Measurements from ENCODE around the gene EOGT.

DNA sequence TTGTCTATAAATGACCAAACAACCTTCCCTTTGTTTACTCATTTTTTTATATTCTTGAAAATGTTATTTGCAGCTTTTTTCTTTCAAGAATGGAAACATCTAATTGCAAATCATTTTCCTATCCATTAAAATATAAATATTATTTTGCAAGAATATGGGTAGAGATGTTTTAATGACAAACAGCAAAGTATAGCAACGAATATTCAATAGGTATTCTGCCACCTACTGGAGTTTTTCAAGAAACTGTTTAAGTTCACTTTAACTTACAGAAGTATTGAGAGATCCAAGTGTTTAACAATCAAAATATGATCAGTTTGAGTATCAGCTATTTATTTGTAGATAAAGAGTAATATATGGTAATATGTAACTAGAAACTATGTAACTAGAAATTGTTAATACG, 6.9 kb upstream of the EOGT start:
- TF ChIP-seq, protein P1, sequence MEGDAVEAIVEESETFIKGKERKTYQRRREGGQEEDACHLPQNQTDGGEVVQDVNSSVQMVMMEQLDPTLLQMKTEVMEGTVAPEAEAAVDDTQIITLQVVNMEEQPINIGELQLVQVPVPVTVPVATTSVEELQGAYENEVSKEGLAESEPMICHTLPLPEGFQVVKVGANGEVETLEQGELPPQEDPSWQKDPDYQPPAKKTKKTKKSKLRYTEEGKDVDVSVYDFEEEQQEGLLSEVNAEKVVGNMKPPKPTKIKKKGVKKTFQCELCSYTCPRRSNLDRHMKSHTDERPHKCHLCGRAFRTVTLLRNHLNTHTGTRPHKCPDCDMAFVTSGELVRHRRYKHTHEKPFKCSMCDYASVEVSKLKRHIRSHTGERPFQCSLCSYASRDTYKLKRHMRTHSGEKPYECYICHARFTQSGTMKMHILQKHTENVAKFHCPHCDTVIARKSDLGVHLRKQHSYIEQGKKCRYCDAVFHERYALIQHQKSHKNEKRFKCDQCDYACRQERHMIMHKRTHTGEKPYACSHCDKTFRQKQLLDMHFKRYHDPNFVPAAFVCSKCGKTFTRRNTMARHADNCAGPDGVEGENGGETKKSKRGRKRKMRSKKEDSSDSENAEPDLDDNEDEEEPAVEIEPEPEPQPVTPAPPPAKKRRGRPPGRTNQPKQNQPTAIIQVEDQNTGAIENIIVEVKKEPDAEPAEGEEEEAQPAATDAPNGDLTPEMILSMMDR (IDR thresholded peaks at IDR 0.05): no peak
- TF ChIP-seq POLR2A (IDR thresholded peaks at IDR 0.05): no peak
